GM12801 (cell line): ENCODE measurements around the gene SLC9A7.

ENCODE experiments used
- TF ChIP-seq, protein P1 (sequence below): IDR thresholded peaks from one replicate; pipeline ENCODE4 v1.5.1; 2011; ENCODE audit warnings: control low read depth; ENCODE audit not compliant: insufficient read length; ENCODE audit errors: extremely low read depth

The SLC9A7 gene

DNA sequence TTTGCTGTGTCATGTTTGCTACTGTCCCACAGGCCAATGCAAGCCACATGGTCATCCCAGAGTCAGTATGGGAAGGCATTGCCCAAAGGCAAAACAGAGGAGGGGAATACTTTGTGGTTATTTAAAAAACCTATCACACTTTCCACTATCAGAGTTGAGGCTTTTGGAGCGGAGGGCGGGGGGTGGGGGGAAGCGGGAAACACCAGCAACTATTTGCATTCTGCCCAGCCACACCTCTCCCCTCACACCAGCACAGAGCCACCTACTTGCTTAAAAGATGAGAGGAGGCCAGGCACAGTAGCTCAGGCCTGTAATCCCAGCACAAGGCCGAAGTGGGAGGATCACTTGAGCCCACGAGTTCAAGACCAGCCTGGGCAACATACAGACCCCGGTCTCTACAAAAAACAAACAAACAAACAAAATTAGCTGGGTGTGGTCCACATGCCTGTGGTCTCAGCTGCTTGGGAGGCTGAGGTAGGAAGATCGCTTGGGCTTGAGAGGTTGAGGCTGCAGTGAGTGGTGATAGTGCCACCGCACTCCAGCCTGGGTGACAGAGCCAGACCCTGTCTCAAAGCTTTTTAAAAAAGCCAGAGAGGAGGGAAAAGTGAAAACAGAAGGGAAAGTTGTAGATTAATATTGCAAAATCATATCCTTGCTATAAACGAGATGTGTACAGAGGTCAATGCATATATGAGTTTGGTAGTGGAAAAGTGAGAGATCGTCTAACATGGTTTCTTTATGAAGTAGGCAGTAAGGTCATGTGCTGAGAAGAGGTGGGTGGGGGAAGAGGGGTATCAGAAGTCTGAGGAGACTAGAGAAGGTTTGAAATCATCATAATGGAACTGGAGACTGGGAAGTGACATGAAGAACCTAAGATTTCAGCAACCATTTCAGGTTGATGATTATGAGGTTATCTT is 187.2 kb downstream of the SLC9A7 start:
- TF ChIP-seq, protein P1, sequence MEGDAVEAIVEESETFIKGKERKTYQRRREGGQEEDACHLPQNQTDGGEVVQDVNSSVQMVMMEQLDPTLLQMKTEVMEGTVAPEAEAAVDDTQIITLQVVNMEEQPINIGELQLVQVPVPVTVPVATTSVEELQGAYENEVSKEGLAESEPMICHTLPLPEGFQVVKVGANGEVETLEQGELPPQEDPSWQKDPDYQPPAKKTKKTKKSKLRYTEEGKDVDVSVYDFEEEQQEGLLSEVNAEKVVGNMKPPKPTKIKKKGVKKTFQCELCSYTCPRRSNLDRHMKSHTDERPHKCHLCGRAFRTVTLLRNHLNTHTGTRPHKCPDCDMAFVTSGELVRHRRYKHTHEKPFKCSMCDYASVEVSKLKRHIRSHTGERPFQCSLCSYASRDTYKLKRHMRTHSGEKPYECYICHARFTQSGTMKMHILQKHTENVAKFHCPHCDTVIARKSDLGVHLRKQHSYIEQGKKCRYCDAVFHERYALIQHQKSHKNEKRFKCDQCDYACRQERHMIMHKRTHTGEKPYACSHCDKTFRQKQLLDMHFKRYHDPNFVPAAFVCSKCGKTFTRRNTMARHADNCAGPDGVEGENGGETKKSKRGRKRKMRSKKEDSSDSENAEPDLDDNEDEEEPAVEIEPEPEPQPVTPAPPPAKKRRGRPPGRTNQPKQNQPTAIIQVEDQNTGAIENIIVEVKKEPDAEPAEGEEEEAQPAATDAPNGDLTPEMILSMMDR: no peak

DNA sequence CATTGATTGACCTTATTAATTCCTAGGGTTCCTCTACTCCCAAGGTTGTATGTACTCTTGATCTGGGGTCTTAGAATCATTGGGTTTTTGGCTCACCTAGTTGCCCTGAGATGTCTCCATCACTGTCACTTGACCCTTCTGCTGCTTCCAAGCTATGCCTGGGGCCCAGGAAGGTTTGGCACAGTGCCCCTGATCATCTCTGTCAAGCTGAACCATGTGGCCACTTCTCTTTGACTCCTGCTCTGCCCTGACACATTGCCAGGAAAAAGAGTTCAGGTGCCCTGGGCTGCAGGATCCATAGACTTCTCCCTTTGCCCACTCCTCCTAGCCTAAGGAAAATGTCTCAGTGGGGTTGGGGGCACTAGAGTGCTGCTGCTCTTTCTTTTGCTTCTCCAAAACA is 189.3 kb downstream of the SLC9A7 start:
- TF ChIP-seq, protein P1: no peak

DNA sequence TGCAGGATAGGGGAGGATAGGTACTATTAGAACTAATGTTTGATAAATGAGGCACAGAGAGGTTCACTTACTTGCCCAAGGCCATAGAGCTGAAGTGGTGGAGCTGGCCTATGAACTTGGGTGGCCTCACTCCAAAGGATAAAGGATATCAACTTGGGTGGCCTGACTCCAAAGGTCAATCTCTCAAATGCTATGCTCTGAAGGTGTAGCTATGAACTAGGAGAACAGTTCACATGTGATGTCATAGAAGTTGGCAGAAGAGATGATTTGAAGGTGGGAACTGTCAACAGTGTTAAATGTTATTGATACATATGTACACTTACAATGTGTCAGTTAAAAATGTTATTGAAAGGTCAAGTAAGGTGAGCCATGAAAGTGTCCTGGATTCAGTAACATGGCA is 191.5 kb downstream of the SLC9A7 start:
- TF ChIP-seq, protein P1: no peak

DNA sequence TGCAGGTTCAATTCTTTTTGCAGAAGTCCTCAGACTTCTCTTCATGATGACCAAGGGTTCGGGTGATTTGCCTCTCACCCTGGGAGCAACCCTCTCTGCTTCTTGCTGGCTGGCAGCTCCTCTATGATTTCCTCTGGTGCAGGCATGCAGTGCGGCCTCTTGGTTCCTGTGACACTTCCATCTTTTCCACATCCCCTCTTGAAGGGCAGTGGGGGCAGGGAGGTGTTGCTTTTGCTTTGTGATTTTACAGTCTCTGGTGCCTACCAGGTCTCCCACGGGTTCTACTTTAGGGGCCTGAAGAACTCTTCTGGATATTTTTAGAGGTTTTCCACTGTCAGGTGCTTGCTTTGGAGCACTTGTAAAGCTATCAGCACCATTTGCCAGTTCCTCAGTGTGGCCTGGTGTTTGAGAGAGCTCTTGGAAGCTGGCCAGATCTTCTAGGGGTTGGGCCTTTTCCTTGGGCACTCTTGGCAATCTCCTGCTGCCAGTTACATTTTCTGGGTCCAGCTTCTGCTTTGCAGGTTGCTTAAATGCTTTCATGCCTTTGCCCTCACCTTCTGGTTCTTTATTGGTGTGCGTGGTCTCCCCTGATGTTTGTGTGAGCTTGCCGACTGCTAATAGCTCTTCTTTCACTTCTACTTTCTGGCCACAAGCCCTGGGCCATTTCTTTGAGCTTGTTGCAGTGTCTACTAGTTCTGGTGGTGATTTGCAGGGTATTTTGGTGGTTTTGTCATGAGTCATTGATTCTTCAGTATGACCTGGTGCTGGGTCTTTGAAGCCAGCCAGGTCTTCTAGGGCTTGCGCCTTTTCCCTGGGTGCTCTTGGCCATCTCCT is 196.9 kb downstream of the SLC9A7 start:
- TF ChIP-seq, protein P1: no peak

DNA sequence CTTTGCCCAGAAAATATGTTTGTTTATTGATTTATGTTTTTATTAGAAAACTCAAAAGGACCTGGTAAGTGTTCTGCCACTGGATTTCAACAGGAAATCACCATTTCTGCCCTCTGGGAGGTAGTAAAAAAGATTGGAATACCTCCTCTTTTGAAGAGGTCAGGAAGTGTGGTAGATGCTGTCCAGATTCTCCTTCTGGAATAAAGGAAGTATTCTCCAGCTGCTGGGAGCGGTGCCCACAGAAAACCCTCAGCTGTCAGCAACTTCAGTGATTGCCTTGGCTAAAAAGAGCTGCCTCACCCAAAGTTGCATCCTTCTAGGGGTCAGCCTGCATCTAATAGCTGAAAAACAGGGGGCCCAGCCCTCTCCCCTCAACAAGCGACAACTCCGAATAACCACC is 199.9 kb downstream of the SLC9A7 start:
- TF ChIP-seq, protein P1: no peak

DNA sequence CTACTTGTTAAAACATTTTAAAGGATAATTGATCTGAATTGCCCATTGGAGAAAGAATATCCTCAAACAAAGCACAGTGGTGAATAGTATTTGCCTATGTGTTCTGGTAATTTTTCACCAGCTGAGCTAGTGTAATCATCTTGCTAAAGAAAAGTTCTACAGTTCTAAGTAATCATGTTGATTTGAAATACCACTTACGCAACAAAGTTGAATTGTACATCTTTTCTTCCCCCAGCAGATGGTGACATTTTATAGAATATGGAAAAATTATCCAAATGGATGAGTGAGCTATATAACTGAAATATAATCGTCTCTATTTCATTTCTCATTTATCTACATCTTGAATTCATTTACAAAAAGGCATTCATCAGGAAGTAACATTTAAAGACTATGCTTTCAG is 204.0 kb downstream of the SLC9A7 start:
- TF ChIP-seq, protein P1: no peak

DNA sequence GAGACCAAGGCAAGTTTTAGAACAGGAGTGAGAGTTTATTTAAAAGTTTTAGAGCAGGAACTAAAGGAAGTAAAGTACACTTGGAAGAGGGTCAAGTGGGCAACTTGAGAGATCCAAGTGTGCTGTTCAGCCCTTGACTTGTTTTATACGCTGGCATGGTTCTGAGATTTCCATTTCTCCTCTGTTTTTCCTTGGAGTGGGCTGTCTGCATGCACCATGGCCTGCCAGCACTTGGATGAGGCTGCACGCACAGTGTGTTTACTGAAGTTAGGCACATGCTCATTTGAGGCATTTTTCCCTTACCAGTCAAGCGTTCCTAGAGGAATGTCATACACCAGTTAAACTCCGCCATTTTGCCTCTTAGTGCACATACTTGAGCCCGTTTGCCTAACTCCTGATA is 205.0 kb downstream of the SLC9A7 start:
- TF ChIP-seq, protein P1: no peak
